Head of caudate nucleus (tissue), 42 donors: ENCODE measurements around the gene SMIM5.
"Not testable (repeated sequence)": the region's sequence is repeated elsewhere in the genome, so short reads cannot be mapped to it uniquely, and the experiment has no call there.

Experiments used
- DNase-seq, 42 donors: peaks; one replicate each; pipeline versions ENCODE4 v3.0.0 to v3.0.0-alpha.2; 2020 to 2021; ENCODE audit warnings: mixed read lengths in 7 of 42
- intact Hi-C: fragments of 100-400 bp; cut with DNase I; formaldehyde crosslinking; loops from one replicate; pipeline ENCODE4 v1.15.0; 2022

Gene SMIM5

GRCh38 chr17:75636381-75637142 is 3.3 kb downstream of the SMIM5 start:
- no peak for DNase-seq
- intact Hi-C loops = no loop called here

GRCh38 chr17:75637143-75637538 is 3.9 kb downstream of the SMIM5 start:
- intact Hi-C loops = no loop called here
- peak in 39 of 42 donors; percentile 30 to 85 (median 58) for DNase-seq

GRCh38 chr17:75637551-75637950 is 4.3 kb downstream of the SMIM5 start:
- intact Hi-C loops = no loop called here
- no peak for DNase-seq

GRCh38 chr17:75638039-75638438 is 4.8 kb downstream of the SMIM5 start:
- DNase-seq, intact Hi-C loops: not testable (repeated sequence)

GRCh38 chr17:75638893-75639292 is 5.7 kb downstream of the SMIM5 start:
- DNase-seq = no peak
- intact Hi-C loops = no loop called here

- intact Hi-C loops = no loop called here
- DNase-seq = no peak
Observed at GRCh38 chr17:75639327-75639726, 6.1 kb downstream of the SMIM5 start.

- DNase-seq = no peak
Observed at GRCh38 chr17:75639771-75640555, 6.7 kb downstream of the SMIM5 start.

GRCh38 chr17:75640556-75641119 is 7.4 kb downstream of the SMIM5 start:
- intact Hi-C loops = no loop called here
- DNase-seq = no peak

More at GRCh38 chr17:75639771-75640555, 6.7 kb downstream of the SMIM5 start:
- intact Hi-C loops = no loop called here

- intact Hi-C loops = no loop called here
- DNase-seq = peak in 13 of 42 donors; percentile 17 to 55 (median 37)
Observed at GRCh38 chr17:75641343-75641742, 8.1 kb downstream of the SMIM5 start.

- DNase-seq = peak in 1 of 42 donors; percentile 8
- intact Hi-C loops = no loop called here
Observed at GRCh38 chr17:75642182-75642783, 9.0 kb downstream of the SMIM5 start.

- peak in 9 of 42 donors; percentile 10 to 58 (median 37) for DNase-seq
Observed at GRCh38 chr17:75642784-75643642, 9.8 kb downstream of the SMIM5 start.

GRCh38 chr17:75643643-75644017 is 10.4 kb downstream of the SMIM5 start:
- intact Hi-C loops = no loop called here
- no peak for DNase-seq

More at GRCh38 chr17:75642784-75643642, 9.8 kb downstream of the SMIM5 start:
- intact Hi-C loops = no loop called here

GRCh38 chr17:75645501-75645888 is 12.3 kb downstream of the SMIM5 start:
- no peak for DNase-seq

GRCh38 chr17:75645889-75646637 is 12.8 kb downstream of the SMIM5 start:
- intact Hi-C loops = no loop called here
- peak; percentile 69 to 94 (median 87) for DNase-seq

More at GRCh38 chr17:75645501-75645888, 12.3 kb downstream of the SMIM5 start:
- intact Hi-C loops = no loop called here

GRCh38 chr17:75646638-75646992 is 13.4 kb downstream of the SMIM5 start:
- intact Hi-C loops = no loop called here
- DNase-seq = peak in 1 of 42 donors; percentile 40

GRCh38 chr17:75647061-75647460 is 13.8 kb downstream of the SMIM5 start:
- DNase-seq = peak in 27 of 42 donors; percentile 29 to 79 (median 48)
- intact Hi-C loops = no loop called here

- peak in 1 of 42 donors; percentile 16 for DNase-seq
- intact Hi-C loops = no loop called here
Observed at GRCh38 chr17:75647921-75648320, 14.7 kb downstream of the SMIM5 start.

GRCh38 chr17:75649687-75650086 is 16.5 kb downstream of the SMIM5 start:
- DNase-seq = peak in 1 of 42 donors; percentile 16
- intact Hi-C loops = no loop called here
